Activated CD4-positive, alpha-beta memory T cell treated with anti-CD3 and anti-CD28 coated beads, Interleukin-2, amount 10 ng/mL, durations not matched to agents 7 days and 5 days (primary cell): ENCODE data around the gene CPNE2. TPM values are rescaled to one million over a fixed set of nuclear protein-coding genes. Genes with fewer than 3 reads are reported as not detected.

Source experiments
- CTCF ChIA-PET: fragments of 350-600 bp; sonication (Branson Sonifier 250); formaldehyde crosslinking; loops from one replicate; lab custom pipeline; 2021; ENCODE audit warnings: antibody characterized with exemption, inconsistent platforms; lab: Charles Lee
- POLR2A ChIA-PET: fragments of 350-600 bp; sonication (Branson Sonifier 250); formaldehyde crosslinking; loops from one replicate; lab custom pipeline; 2021; ENCODE audit warnings: antibody characterized with exemption; lab: Charles Lee
- DNase-seq: peaks from one replicate; pipeline ENCODE4 v3.0.0-alpha.2; 2020
- H3K27ac Mint-ChIP-seq: one replicate; pipeline ENCODE4 v1.8.0; 2021; ENCODE audit warnings: mild to moderate bottlenecking, mixed read lengths
- H3K27me3 Mint-ChIP-seq: one replicate; pipeline ENCODE4 v1.8.0; 2021; ENCODE audit warnings: mixed read lengths
- H3K36me3 Mint-ChIP-seq: one replicate; pipeline ENCODE4 v1.8.0; 2021; ENCODE audit warnings: low read depth, mixed read lengths
- H3K4me1 Mint-ChIP-seq: one replicate; pipeline ENCODE4 v1.8.0; 2021; ENCODE audit warnings: mixed read lengths
- H3K4me3 Mint-ChIP-seq: one replicate; pipeline ENCODE4 v1.8.0; 2021; ENCODE audit warnings: mild to moderate bottlenecking, mixed read lengths
- H3K9me3 Mint-ChIP-seq: one replicate; pipeline ENCODE4 v1.8.0; 2021; ENCODE audit warnings: mixed read lengths
- total RNA-seq, 2 experiments: library from RNA; stranded (reverse); gene quantifications; one replicate each; pipeline ENCODE4 v1.2.3, GENCODE V29; 2021

Gene CPNE2
- total RNA-seq, 2 experiments from 2014 or later: 4.6 to 4.8 TPM

DNA sequence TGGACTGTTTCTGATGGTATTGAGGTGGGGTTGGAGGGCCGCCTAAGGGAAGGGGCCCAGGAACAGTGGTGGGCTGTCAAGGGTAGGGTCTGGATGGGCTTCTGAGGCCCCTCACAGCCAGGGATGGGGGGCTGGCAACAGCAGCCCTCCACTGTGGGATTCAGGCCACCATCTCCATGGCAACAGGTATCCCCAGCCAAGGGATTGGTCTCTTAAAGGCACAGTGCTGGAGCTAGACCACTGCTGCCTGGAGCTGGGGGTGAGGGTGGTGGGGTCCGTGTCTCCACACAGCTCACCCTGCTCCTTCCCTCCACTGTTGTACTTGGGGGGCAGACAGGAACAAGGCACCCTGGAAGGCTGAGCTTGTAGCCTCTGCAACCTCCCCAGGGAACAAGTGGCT is 51.6 kb downstream of the CPNE2 start:
- ChIA-PET CTCF (interaction anchor here (1.0 kb wide), 1 partner anchor 51 kb away, joined by 3 read pairs; no protein-coding TSS in a partner anchor), POLR2A (interaction anchor here (0.6 to 2.1 kb wide), 3 partner anchors 9 to 393 kb away, joined by 3 to 9 read pairs (median 4); partner anchors contain the start of gene PSME3IP1)
- Mint-ChIP-seq H3K36me3 (no peaks in the 10 kb centered on the region), H3K4me3 (no peak overlapping the region), H3K27me3 (no peaks in the 10 kb centered on the region), H3K9me3 (no peaks in the 10 kb centered on the region), H3K27ac (no peak overlapping the region), H3K4me1 (peaks cover 34% of the 10 kb centered on the region)
- DNase-seq: no peak

DNA sequence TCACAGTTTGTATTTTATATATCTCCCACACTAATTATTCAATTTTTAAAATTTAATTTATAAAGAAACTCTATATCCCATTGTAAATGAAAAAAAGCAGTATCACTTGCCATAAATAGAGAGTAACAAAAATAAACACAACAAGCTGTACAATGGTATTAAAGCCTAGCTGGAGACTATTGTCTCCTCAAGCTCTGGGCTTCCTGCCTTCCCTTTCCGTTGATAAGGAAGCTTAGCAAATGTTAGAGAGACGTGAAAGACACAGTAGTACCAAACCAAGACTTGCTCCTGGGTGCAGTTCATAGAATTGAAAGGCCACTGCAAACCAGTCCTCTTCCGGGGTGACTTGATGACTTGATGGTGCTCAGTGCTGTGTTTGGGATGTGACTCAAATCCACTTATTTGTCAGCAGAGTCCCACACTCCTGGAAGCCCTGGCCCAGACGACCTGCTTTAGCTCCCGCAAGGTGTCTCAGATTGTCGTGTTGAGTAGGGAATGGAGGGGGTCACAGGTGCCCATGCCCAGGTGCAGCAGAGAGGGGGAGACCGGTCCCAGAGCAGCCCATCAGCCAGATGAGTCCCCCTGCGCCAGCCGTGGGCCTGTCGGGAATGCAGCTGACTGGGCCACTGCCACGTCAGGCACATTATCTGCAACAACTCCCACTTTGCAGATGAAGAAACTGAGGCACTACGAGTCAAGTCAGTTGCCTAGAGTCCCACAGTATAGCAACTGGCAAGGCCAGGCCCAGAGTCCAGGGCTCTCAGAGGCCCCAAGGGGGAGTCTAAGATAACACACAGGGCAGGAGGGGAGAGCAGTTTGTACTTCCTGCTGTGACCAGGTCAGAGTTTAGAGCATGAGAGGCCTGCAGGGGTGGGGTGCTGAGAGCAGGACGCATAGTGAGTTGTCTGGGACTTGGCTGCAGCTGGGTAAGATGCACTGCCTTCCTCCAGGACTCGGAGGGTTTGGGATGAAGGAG is 53.0 kb downstream of the CPNE2 start:
- ChIA-PET POLR2A (interaction anchor here (0.8 to 2.1 kb wide), 3 partner anchors 11 to 40 kb away, joined by 4 to 9 read pairs (median 6); partner anchors contain the start of gene PSME3IP1), CTCF (no interaction called here)

DNA sequence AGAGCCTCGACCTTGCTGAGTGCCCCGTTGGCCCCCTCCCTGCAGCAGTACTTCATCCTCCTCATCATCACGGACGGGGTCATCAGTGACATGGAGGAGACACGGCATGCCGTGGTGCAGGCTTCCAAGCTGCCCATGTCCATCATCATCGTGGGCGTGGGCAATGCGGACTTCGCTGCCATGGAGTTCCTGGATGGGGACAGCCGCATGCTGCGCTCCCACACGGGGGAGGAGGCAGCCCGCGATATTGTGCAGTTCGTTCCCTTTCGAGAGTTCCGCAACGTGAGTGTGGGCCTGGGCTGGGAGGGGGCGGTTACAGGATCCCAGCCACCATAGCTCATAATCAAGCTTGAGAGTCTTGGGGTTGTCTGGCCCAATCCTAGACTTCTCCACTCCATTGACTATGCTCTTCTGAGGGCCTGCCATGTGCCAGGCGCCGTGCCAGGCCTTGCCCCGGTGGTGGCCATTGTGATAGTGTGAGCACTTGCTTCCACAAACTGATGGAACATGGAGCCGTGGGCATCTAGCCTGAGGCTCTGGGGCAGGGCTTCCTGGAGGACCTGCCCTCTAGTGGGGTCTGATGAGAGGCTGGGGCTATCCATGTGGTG is 53.8 kb downstream of the CPNE2 start:
- no peak overlapping the region for H3K4me3 Mint-ChIP-seq
- DNase-seq: no peak
- POLR2A ChIA-PET: no interaction called here
- peaks cover 22% of the 10 kb centered on the region for H3K4me1 Mint-ChIP-seq
- H3K36me3 Mint-ChIP-seq: no peaks in the 10 kb centered on the region
- no peaks in the 10 kb centered on the region for H3K27me3 Mint-ChIP-seq
- H3K9me3 Mint-ChIP-seq: no peaks in the 10 kb centered on the region
- H3K27ac Mint-ChIP-seq: no peak overlapping the region
- CTCF ChIA-PET: no interaction called here

More for the DNA sequence above, 53.0 kb downstream of the CPNE2 start:
- Mint-ChIP-seq H3K9me3 (no peaks in the 10 kb centered on the region), H3K4me3 (no peak overlapping the region), H3K27ac (no peak overlapping the region), H3K27me3 (no peaks in the 10 kb centered on the region), H3K36me3 (no peaks in the 10 kb centered on the region), H3K4me1 (peaks cover 29% of the 10 kb centered on the region)
- no peak for DNase-seq

DNA sequence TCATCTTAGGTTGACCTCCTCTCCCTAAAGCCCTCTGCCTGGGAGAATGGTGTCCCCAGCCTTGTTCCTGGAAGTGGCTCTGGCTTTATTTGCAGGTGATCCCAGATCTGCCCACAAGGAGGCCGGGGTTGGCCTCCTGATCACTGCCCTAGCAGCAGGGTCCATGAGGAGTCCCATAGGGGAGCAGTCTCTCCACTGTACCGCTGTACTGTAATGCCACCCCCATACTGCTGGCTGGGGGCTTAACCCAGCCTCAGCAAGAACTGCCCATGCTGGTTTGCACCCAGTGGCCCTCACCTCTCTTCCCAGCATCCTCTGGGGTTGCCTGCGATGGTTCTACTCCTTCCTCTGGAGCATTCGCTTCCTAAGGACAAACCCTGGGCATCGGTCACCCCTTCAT is 54.4 kb downstream of the CPNE2 start:
- Mint-ChIP-seq H3K27me3 (no peaks in the 10 kb centered on the region), H3K27ac (no peak overlapping the region), H3K36me3 (no peaks in the 10 kb centered on the region), H3K4me3 (no peak overlapping the region), H3K9me3 (no peaks in the 10 kb centered on the region), H3K4me1 (peaks cover 17% of the 10 kb centered on the region)
- no peak for DNase-seq
- ChIA-PET POLR2A (no interaction called here), CTCF (no interaction called here)

DNA sequence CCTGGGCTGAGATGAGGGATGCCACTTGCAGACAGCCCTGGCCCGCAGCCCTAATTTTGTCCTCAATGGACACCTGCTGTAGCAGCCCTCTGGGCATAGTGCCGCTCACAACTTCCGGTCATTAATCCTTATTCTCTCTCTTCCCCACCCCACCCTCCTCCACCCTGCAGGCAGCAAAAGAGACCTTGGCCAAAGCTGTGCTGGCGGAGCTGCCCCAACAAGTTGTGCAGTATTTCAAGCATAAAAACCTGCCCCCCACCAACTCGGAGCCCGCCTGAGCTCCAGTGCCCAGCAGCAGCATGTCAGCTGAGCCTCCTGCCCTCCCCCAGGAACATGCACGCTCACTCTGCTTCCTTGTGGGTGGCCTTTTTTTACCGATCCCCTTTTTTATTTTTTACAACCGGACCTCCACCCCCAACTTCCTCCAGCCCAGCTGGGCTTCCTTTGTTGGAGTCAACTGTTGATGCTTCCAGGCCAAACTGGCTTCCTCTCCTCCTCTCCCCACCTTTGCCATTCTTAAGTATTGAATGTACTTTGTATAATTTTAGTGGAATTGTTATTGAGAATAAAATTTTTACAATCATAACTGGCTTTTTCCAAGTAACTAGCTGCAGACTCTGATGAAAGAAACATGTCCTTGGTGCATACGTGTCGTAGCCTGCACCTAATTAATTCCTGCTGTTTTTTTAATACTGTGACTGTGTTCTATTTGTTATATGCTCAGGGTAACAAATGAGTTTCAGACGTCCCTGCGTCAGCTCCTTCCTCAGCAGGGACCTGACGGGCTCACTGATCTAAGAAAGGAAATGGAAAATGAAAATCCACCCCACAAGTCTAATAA is 55.2 kb downstream of the CPNE2 start:
- ChIA-PET POLR2A (interaction anchor here (1.5 kb wide), 1 partner anchor 38 kb away, joined by 3 read pairs; no protein-coding TSS in a partner anchor), CTCF (interaction anchor here (1.0 kb wide), 1 partner anchor 63 kb away, joined by 3 read pairs; no protein-coding TSS in a partner anchor)
- Mint-ChIP-seq H3K36me3 (peaks cover 6% of the 10 kb centered on the region), H3K27me3 (no peaks in the 10 kb centered on the region), H3K9me3 (no peaks in the 10 kb centered on the region), H3K27ac (no peak overlapping the region), H3K4me3 (no peak overlapping the region), H3K4me1 (peaks cover 8% of the 10 kb centered on the region)
- no peak for DNase-seq

DNA sequence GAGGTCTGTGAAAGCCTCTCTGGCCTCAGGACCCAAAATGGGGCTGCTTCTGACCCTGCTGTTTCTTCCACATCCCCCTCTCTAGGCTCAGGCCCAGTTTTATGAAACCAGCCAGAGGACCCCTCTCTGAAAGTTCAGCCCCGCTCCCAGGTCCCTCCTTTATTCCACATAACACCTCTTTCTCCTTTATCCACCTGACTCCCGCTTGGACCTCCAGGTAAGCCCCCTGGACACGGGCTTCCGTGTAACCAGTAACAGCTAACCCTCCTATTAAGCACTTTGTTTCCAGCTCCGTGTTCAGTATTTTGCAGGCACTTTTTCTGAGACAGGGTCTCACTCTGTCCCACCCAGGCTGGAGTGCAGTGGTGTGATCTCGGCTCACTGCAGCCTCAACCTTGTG is 56.1 kb downstream of the CPNE2 start:
- H3K9me3 Mint-ChIP-seq: no peaks in the 10 kb centered on the region
- H3K27me3 Mint-ChIP-seq: no peaks in the 10 kb centered on the region
- no peak for DNase-seq
- ChIA-PET POLR2A (interaction anchor here (0.9 to 1.5 kb wide), 2 partner anchors 12 to 37 kb away, joined by 3 read pairs; no protein-coding TSS in a partner anchor), CTCF (interaction anchor here (1.1 kb wide), 1 partner anchor 13 kb away, joined by 3 read pairs; no protein-coding TSS in a partner anchor)
- no peak overlapping the region for H3K27ac Mint-ChIP-seq
- peaks cover 15% of the 10 kb centered on the region for H3K36me3 Mint-ChIP-seq
- peaks cover 7% of the 10 kb centered on the region for H3K4me1 Mint-ChIP-seq
- H3K4me3 Mint-ChIP-seq: no peak overlapping the region

DNA sequence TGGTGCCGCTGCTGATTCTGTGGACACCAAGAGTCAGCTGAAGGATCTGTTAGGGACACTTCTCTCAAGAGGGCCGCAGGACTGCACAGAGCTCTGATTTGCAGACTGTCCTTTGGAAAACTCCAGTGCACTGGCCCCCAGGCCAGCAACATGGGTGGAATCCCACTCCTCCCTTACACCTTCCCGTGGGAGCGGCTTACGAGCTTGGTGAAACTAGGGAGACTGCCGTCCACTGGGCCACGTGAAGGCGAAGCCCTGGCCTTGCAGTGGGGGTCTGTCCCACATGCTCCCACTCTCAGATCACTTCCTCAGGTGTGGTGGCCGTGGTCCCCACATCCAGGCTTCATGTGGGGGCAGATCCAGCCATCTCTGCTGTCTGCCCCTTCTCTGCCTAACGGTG is 57.0 kb downstream of the CPNE2 start:
- CTCF ChIA-PET: interaction anchor here (1.1 kb wide), 1 partner anchor 14 kb away, joined by 3 read pairs; no protein-coding TSS in a partner anchor
- peaks cover 7% of the 10 kb centered on the region for H3K4me1 Mint-ChIP-seq
- H3K4me3 Mint-ChIP-seq: no peak overlapping the region
- no peak for DNase-seq
- no peaks in the 10 kb centered on the region for H3K9me3 Mint-ChIP-seq
- H3K27me3 Mint-ChIP-seq: no peaks in the 10 kb centered on the region
- H3K36me3 Mint-ChIP-seq: peaks cover 24% of the 10 kb centered on the region
- POLR2A ChIA-PET: interaction anchor here (0.9 to 2.7 kb wide), 2 partner anchors 8 to 13 kb away, joined by 3 to 7 read pairs; no protein-coding TSS in a partner anchor
- no peak overlapping the region for H3K27ac Mint-ChIP-seq

DNA sequence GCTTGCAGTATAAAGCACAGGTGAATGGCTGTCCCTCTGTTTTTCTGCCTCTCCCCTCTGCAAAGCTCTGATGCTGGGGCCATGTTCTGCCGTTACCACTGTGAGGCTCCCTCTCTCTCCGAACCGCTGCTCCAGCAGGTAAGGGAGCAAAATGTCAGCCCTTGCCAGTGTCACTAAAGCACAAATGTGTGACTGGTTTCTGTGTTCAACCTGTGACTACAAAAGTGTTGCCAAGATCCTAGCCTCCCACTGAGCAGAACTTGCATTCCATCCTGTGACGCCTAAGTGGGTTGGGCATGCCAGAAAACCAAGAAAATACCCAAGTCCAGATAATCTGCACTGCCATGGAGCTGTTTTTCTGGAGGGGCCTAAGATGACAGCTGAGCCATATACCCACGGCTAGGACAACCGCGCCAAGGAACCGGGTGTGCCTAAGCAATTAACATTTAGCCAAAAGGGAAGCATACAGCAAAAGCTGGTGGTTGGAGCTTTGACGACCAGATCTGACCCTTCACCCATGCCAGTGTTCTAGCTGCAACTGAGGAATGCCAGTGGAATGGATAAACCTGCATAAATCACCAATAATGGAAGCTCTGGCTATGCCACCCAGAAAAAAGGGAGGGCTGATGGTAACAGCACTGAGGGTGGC is 58.4 kb downstream of the CPNE2 start:
- peaks cover 30% of the 10 kb centered on the region for H3K36me3 Mint-ChIP-seq
- H3K27ac Mint-ChIP-seq: no peak overlapping the region
- H3K9me3 Mint-ChIP-seq: no peaks in the 10 kb centered on the region
- H3K4me3 Mint-ChIP-seq: no peak overlapping the region
- no peaks in the 10 kb centered on the region for H3K27me3 Mint-ChIP-seq
- no peak for DNase-seq
- H3K4me1 Mint-ChIP-seq: peaks cover 4% of the 10 kb centered on the region
- POLR2A ChIA-PET: interaction anchor here (0.7 to 2.7 kb wide), 3 partner anchors 8 to 16 kb away, joined by 3 to 7 read pairs (median 3); no protein-coding TSS in a partner anchor
- CTCF ChIA-PET: interaction anchor here (0.8 to 2.2 kb wide), 3 partner anchors 16 to 67 kb away, joined by 3 to 7 read pairs (median 4); no protein-coding TSS in a partner anchor

DNA sequence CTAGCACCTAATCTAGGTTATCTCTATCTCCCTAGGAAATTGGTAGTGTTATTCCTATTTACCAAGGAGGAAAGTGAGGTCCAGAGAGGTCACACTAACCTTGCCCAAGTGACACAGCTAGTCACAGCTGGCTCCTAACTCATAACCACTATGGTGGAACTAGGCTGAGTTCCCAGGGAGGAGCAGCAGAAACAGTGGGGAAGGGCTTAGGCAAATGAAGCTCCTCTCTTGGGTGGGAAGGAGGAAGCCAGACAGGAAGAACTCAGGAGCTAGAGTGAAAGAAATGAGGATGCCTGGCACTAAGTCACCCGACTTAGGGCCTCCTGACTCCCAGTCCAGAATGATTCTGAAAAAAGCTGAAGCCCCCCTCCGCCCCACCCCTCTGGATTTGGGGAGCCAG is 59.0 kb downstream of the CPNE2 start:
- Mint-ChIP-seq H3K4me1 (peaks cover 10% of the 10 kb centered on the region), H3K9me3 (no peaks in the 10 kb centered on the region), H3K27ac (no peak overlapping the region), H3K4me3 (no peak overlapping the region), H3K36me3 (peaks cover 35% of the 10 kb centered on the region), H3K27me3 (no peaks in the 10 kb centered on the region)
- POLR2A ChIA-PET: interaction anchor here (1.3 to 2.7 kb wide), 3 partner anchors 10 to 34 kb away, joined by 3 to 7 read pairs (median 7); partner anchors contain the start of gene PSME3IP1
- CTCF ChIA-PET: interaction anchor here (1.4 to 2.2 kb wide), 2 partner anchors 58 to 67 kb away, joined by 4 to 7 read pairs; no protein-coding TSS in a partner anchor
- no peak for DNase-seq

DNA sequence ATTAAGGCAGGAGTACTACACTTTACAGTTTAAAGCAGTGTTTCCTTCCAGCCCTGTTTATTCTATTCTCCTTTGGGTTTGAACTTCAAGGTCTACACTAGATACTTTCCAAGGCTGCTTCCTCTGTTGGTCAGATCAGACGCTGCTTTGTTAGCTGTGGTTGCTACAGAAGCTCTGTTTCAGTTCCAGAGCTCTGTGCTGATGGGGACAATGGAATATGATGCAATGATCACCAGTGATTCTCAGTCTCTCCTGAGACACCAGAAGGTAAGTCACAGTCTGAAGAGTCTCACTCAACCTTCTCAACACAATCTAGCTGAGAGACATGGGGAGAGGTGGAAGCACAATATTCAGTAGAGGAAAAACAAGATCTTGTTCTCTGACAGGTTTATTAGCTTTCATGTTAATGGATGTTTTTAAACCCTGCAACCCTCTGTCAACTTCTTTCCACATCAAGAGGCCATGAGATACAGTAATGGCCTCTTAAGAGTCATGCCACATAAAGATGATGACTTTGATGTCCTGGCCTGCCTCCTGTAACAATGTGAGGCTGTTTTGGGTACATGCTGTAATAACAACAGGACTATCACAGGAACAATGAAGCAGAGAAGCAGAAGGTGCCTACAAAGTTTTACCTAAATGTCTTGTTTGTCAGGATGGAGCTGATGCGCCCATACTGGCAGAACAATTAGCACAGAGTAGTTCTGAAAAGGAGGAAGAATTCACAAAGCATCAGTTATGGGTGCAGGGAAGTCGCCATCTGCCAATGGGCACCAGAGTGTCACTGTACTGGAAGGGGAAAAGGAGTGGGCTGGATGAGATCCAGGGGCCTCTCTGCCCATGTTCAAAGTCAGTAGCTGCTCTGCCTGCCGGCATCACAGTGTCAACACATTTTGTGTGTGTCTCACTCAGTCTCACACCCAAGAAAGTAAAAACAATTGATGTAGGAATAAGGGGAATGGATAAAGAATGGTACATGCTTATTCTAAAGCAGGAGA is 60.0 kb downstream of the CPNE2 start:
- Mint-ChIP-seq H3K36me3 (peaks cover 44% of the 10 kb centered on the region), H3K4me1 (peaks cover 12% of the 10 kb centered on the region), H3K4me3 (no peak overlapping the region), H3K27me3 (no peaks in the 10 kb centered on the region), H3K9me3 (no peaks in the 10 kb centered on the region), H3K27ac (no peak overlapping the region)
- POLR2A ChIA-PET: interaction anchor here (1.0 to 2.7 kb wide), 6 partner anchors 9 to 34 kb away, joined by 3 to 7 read pairs (median 4); partner anchors contain the start of gene PSME3IP1
- CTCF ChIA-PET: interaction anchor here (1.4 to 2.2 kb wide), 2 partner anchors 59 to 68 kb away, joined by 4 to 7 read pairs; no protein-coding TSS in a partner anchor
- no peak for DNase-seq
